ENCODE data around the gene MANBA.

- TF ChIP-seq CTCF (IDR thresholded peaks at IDR 0.05) (no peak), POLR2A (IDR thresholded peaks at IDR 0.05) (no peak)
Observed at GRCh38 chr4:102593147-102593546, 167.6 kb downstream of the MANBA start.
